IPS-18c (cell line): ENCODE results near the gene ACACA.
"Not testable (repeated sequence)": the region's sequence is repeated elsewhere in the genome, so short reads cannot be mapped to it uniquely, and the experiment has no call there.

ENCODE experiments used
- H3K4me3 ChIP-seq: 2 replicates; pipeline ENCODE4 v1.7.0; 2013; ENCODE audit warnings: low read depth, mild to moderate bottlenecking, low read length, moderate library complexity; ENCODE audit not compliant: insufficient read depth
- H3K9me3 ChIP-seq: one replicate; pipeline ENCODE4 v1.6.1; 2013; ENCODE audit warnings: mild to moderate bottlenecking, low read length, moderate library complexity; ENCODE audit not compliant: control insufficient read depth, insufficient read depth

The ACACA gene

GRCh38 chr17:37405955-37406634 is 541 bp downstream of the ACACA start:
- H3K4me3 ChIP-seq, result peak overlapping the region; percentile 96
- H3K9me3 ChIP-seq, result no peaks in the 10 kb centered on the region

GRCh38 chr17:37405522-37405921 is 1.1 kb downstream of the ACACA start:
- H3K9me3 ChIP-seq, result not testable (repeated sequence)
- H3K4me3 ChIP-seq, result 0 out of 2 replicates have a peak overlapping the region, but pooled peaks have one; percentile 96

GRCh38 chr17:37400505-37400904 is 6.1 kb downstream of the ACACA start:
- Histone ChIP-seq H3K4me3 (no peak overlapping the region), H3K9me3 (no peaks in the 10 kb centered on the region)

- Histone ChIP-seq H3K9me3 (no peaks in the 10 kb centered on the region), H3K4me3 (no peak overlapping the region)
Observed at GRCh38 chr17:37399265-37399803, 7.3 kb downstream of the ACACA start.

GRCh38 chr17:37393352-37393751 is 13.3 kb downstream of the ACACA start:
- no peak overlapping the region for H3K4me3 ChIP-seq

GRCh38 chr17:37392024-37392590 is 14.5 kb downstream of the ACACA start:
- Histone ChIP-seq H3K9me3 (no peaks in the 10 kb centered on the region), H3K4me3 (no peak overlapping the region)

More at GRCh38 chr17:37393352-37393751, 13.3 kb downstream of the ACACA start:
- H3K9me3 ChIP-seq, result no peaks in the 10 kb centered on the region

GRCh38 chr17:37391146-37391545 is 15.5 kb downstream of the ACACA start:
- H3K9me3 ChIP-seq, result no peaks in the 10 kb centered on the region
- H3K4me3 ChIP-seq, result no peak overlapping the region

GRCh38 chr17:37389160-37389559 is 17.5 kb downstream of the ACACA start:
- Histone ChIP-seq H3K9me3 (no peaks in the 10 kb centered on the region), H3K4me3 (no peak overlapping the region)

- Histone ChIP-seq H3K4me3 (no peak overlapping the region), H3K9me3 (no peaks in the 10 kb centered on the region)
Observed at GRCh38 chr17:37388266-37388665, 18.4 kb downstream of the ACACA start.

- no peaks in the 10 kb centered on the region for H3K9me3 ChIP-seq
- H3K4me3 ChIP-seq, result no peak overlapping the region
Observed at GRCh38 chr17:37386462-37386861, 20.2 kb downstream of the ACACA start.

- Histone ChIP-seq H3K4me3 (no peak overlapping the region), H3K9me3 (no peaks in the 10 kb centered on the region)
Observed at GRCh38 chr17:37385474-37385990, 21.1 kb downstream of the ACACA start.

GRCh38 chr17:37384560-37385149 is 22.0 kb downstream of the ACACA start:
- H3K9me3 ChIP-seq, result no peaks in the 10 kb centered on the region
- no peak overlapping the region for H3K4me3 ChIP-seq

- no peaks in the 10 kb centered on the region for H3K9me3 ChIP-seq
- H3K4me3 ChIP-seq, result no peak overlapping the region
Observed at GRCh38 chr17:37382056-37382455, 24.6 kb downstream of the ACACA start.

- Histone ChIP-seq H3K4me3 (no peak within 1 kb of the TSS), H3K9me3 (no peaks in the 10 kb centered on the region)
Observed at GRCh38 chr17:37375706-37376105, 30.9 kb downstream of the ACACA start, which contains the start of gene C17orf78. TSS of gene C17orf78 (plus strand) at chr17:37375985. CDS start at chr17:37376093, 108 bp downstream.

- Histone ChIP-seq H3K9me3 (no peaks in the 10 kb centered on the region), H3K4me3 (no peak overlapping the region)
Observed at GRCh38 chr17:37373530-37374159, 33.0 kb downstream of the ACACA start.

- Histone ChIP-seq H3K4me3 (no peak overlapping the region), H3K9me3 (no peaks in the 10 kb centered on the region)
Observed at GRCh38 chr17:37368577-37368976, 38.1 kb downstream of the ACACA start.

- peaks cover 2% of the 10 kb centered on the region for H3K9me3 ChIP-seq
- no peak overlapping the region for H3K4me3 ChIP-seq
Observed at GRCh38 chr17:37365589-37365988, 41.0 kb downstream of the ACACA start.
